H1 (cell line): ENCODE measurements around the gene FHIT. TPM values are rescaled to one million over a fixed set of nuclear protein-coding genes. Genes with fewer than 3 reads are reported as not detected.

Experiments
- CTCF ChIA-PET: fragments of 300-600 bp; sonication (Branson Sonifier 250); formaldehyde crosslinking; loops from one replicate; lab custom pipeline; 2021; ENCODE audit not compliant: partially characterized antibody; lab: Charles Lee
- POLR2A ChIA-PET: fragments of 300-600 bp; sonication (Branson Sonifier 250); formaldehyde crosslinking; loops from one replicate; lab custom pipeline; 2021; ENCODE audit warnings: inconsistent platforms; ENCODE audit not compliant: partially characterized antibody; lab: Charles Lee
- DNase-seq, 2 experiments: peaks; one replicate each; pipeline versions ENCODE4 v3.0.0 to v3.0.0-alpha.2; 2010 to 2022; ENCODE audit warnings: low spot score in 2 of 2, low read depth in 1 of 2, mixed read lengths in 1 of 2
- FAIRE-seq: peaks from 2 replicates; lab custom pipeline; 2011; peaks lifted over from hg19 to GRCh38; lab: Jason Lieb, UNC
- H2AFZ ChIP-seq: 2 replicates; pipeline ENCODE4 v1.8.1; 2012; ENCODE audit warnings: low read length, inconsistent platforms
- H2AK5ac ChIP-seq: 2 replicates; pipeline ENCODE4 v1.6.1; 2013; ENCODE audit warnings: low read depth, low read length
- H2BK120ac ChIP-seq: replicated peaks from 2 replicates; pipeline ENCODE3; 2013; ENCODE audit warnings: low read depth, low read length, inconsistent platforms
- H2BK12ac ChIP-seq: 2 replicates; pipeline ENCODE4 v1.6.1; 2013; ENCODE audit warnings: low read depth, low read length
- H2BK15ac ChIP-seq: 2 replicates; pipeline ENCODE4 v1.6.1; 2013; ENCODE audit warnings: low read length
- H2BK20ac ChIP-seq: 2 replicates; pipeline ENCODE4 v1.6.1; 2013; ENCODE audit warnings: low read length
- H2BK5ac ChIP-seq: 2 replicates; pipeline ENCODE4 v1.6.1; 2013; ENCODE audit warnings: low read depth, low read length
- H3K14ac ChIP-seq: 2 replicates; pipeline ENCODE4 v1.6.1; 2013; ENCODE audit warnings: inconsistent platforms; ENCODE audit not compliant: insufficient read length
- H3K18ac ChIP-seq: 2 replicates; pipeline ENCODE4 v1.6.1; 2013; ENCODE audit warnings: low read length; ENCODE audit errors: extremely low read depth
- H3K23ac ChIP-seq: 2 replicates; pipeline ENCODE4 v1.6.1; 2013; ENCODE audit warnings: inconsistent platforms; ENCODE audit not compliant: insufficient read length
- H3K23me2 ChIP-seq: 2 replicates; pipeline ENCODE4 v1.6.1; 2013; ENCODE audit warnings: low read depth, low read length
- H3K27ac ChIP-seq: 2 replicates; pipeline ENCODE4 v1.6.1; 2011; ENCODE audit warnings: low read depth, low read length, inconsistent platforms
- H3K27me3 ChIP-seq, 4 experiments: replicated peaks in 1 of 4; 1 replicate in 1 of 4; 2 replicates in 3 of 4; pipeline versions ENCODE4 v1.6.1 to v1.8.1; 2011 to 2013; ENCODE audit warnings: low read length in 3 of 4, mild to moderate bottlenecking in 3 of 4, inconsistent platforms in 2 of 4, mixed read lengths in 2 of 4, moderate library complexity in 1 of 4; ENCODE audit not compliant: control insufficient read depth in 3 of 4, insufficient read depth in 3 of 4; ENCODE audit errors: extremely low read depth in 1 of 4
- H3K36me3 ChIP-seq, 4 experiments: 2 replicates each; pipeline versions ENCODE4 v1.6.1 to v1.8.1; 2011 to 2013; ENCODE audit warnings: mild to moderate bottlenecking in 4 of 4, low read length in 3 of 4, moderate library complexity in 2 of 4, control low read depth in 1 of 4, inconsistent platforms in 1 of 4; ENCODE audit not compliant: insufficient read depth in 4 of 4, control insufficient read depth in 2 of 4
- H3K4ac ChIP-seq: replicated peaks from 2 replicates; pipeline ENCODE3; 2013; ENCODE audit warnings: low read length, low read depth, mixed read lengths, inconsistent platforms; ENCODE audit not compliant: insufficient read length
- H3K4me1 ChIP-seq, 4 experiments: replicated peaks in 1 of 4; 1 replicate in 1 of 4; 2 replicates in 3 of 4; pipeline versions ENCODE4 v1.6.1 to v1.8.1; 2011 to 2013; ENCODE audit warnings: low read length in 3 of 4, inconsistent platforms in 2 of 4, mixed read lengths in 1 of 4; ENCODE audit not compliant: insufficient read depth in 4 of 4, control insufficient read depth in 3 of 4
- H3K4me2 ChIP-seq, 2 experiments: 2 replicates each; pipeline versions ENCODE4 v1.6.1 to v1.8.1; 2011 to 2013; ENCODE audit warnings: low read depth in 2 of 2, low read length in 2 of 2, control low read depth in 1 of 2, inconsistent platforms in 1 of 2, mild to moderate bottlenecking in 1 of 2; ENCODE audit not compliant: insufficient read depth in 1 of 2
- H3K4me3 ChIP-seq, 4 experiments: fragments of 200-600, 300-600 bp in 1 of 4; sonication (generic), shearing (Covaris generic), sonication (Bioruptor Twin) in 1 of 4; 2 replicates each; pipeline versions ENCODE4 v1.5.1 to v1.8.1; 2011 to 2016; ENCODE audit warnings: low read length in 4 of 4, low read depth in 3 of 4, control low read depth in 2 of 4, inconsistent platforms in 2 of 4, mild to moderate bottlenecking in 2 of 4, mixed read lengths in 1 of 4, moderate library complexity in 1 of 4; ENCODE audit not compliant: insufficient read depth in 2 of 4; ENCODE audit errors: extremely low read depth in 1 of 4
- H3K56ac ChIP-seq: replicated peaks from 2 replicates; pipeline ENCODE3; 2013; ENCODE audit warnings: low read depth, mild to moderate bottlenecking, mixed read lengths, low read length, inconsistent platforms; ENCODE audit not compliant: insufficient read length
- H3K79me1 ChIP-seq: 2 replicates; pipeline ENCODE4 v1.6.1; 2013; ENCODE audit warnings: low read depth, low read length, control low read depth
- H3K79me2 ChIP-seq, 2 experiments: 2 replicates each; pipeline versions ENCODE4 v1.6.1 to v1.8.1; 2012 to 2013; ENCODE audit warnings: low read length in 2 of 2, mild to moderate bottlenecking in 2 of 2, inconsistent platforms in 1 of 2; ENCODE audit not compliant: insufficient read depth in 2 of 2, control insufficient read depth in 1 of 2
- H3K9ac ChIP-seq, 4 experiments: replicated peaks in 1 of 4; 1 replicate in 1 of 4; 2 replicates in 3 of 4; pipeline versions ENCODE4 v1.6.1 to v1.8.1; 2011 to 2013; ENCODE audit warnings: low read depth in 3 of 4, low read length in 3 of 4, control low read depth in 2 of 4, mild to moderate bottlenecking in 2 of 4, moderate library complexity in 2 of 4, inconsistent platforms in 1 of 4; ENCODE audit errors: extremely low read depth in 1 of 4
- H3K9me3 ChIP-seq, 2 experiments: 2 replicates each; pipeline versions ENCODE4 v1.6.1 to v1.8.1; 2012 to 2013; ENCODE audit warnings: mild to moderate bottlenecking in 2 of 2, moderate library complexity in 2 of 2, control low read depth in 1 of 2, inconsistent platforms in 1 of 2, low read depth in 1 of 2, low read length in 1 of 2, mixed read lengths in 1 of 2; ENCODE audit not compliant: insufficient read depth in 2 of 2
- H4K20me1 ChIP-seq, 2 experiments: replicated peaks in 1 of 2; 2 replicates each; pipeline versions ENCODE3 to v1.8.1; 2011 to 2013; ENCODE audit warnings: inconsistent platforms in 2 of 2, low read length in 2 of 2, mild to moderate bottlenecking in 1 of 2; ENCODE audit not compliant: insufficient read depth in 2 of 2, control insufficient read depth in 1 of 2
- H4K5ac ChIP-seq: 2 replicates; pipeline ENCODE4 v1.6.1; 2013; ENCODE audit warnings: low read length, low read depth, mixed read lengths, inconsistent platforms; ENCODE audit not compliant: insufficient read length
- H4K8ac ChIP-seq: 2 replicates; pipeline ENCODE4 v1.8.0; 2013; ENCODE audit warnings: mild to moderate bottlenecking, moderate library complexity, low read length, inconsistent platforms; ENCODE audit not compliant: insufficient read depth; ENCODE audit errors: extremely low read depth
- H4K91ac ChIP-seq: replicated peaks from 2 replicates; pipeline ENCODE3; 2013; ENCODE audit warnings: low read length, mixed read lengths, inconsistent platforms; ENCODE audit not compliant: insufficient read length
- GTF2F1 ChIP-seq: IDR thresholded peaks from 2 replicates; pipeline ENCODE4 v1.6.1; 2012; ENCODE audit warnings: low read depth, low read length, improper control_type of control experiment, borderline replicate concordance
- HDAC2 ChIP-seq, 2 experiments: fragments of 300-600 bp in 1 of 2; sonication (generic) in 1 of 2; IDR thresholded peaks; 2 replicates each; pipeline ENCODE4 v1.6.1; 2011 to 2012; ENCODE audit warnings: low read depth in 2 of 2, low read length in 2 of 2, mild to moderate bottlenecking in 2 of 2, moderate library complexity in 2 of 2, borderline replicate concordance in 1 of 2, inconsistent platforms in 1 of 2
- MAFK ChIP-seq: IDR thresholded peaks from 2 replicates; pipeline ENCODE4 v1.6.1; 2012; ENCODE audit warnings: low read depth, mild to moderate bottlenecking, improper control_type of control experiment, low read length
- RBBP5 ChIP-seq: IDR thresholded peaks from 2 replicates; pipeline ENCODE4 v1.7.1; 2012; ENCODE audit warnings: low read depth, mild to moderate bottlenecking, inconsistent platforms, low read length, moderate library complexity, borderline replicate concordance
- TAF7 ChIP-seq: optimal IDR thresholded peaks from 2 replicates; pipeline ENCODE3; 2011; ENCODE audit warnings: low read depth, mild to moderate bottlenecking, inconsistent platforms, low read length, moderate library complexity, borderline replicate concordance
- WGBS, 2 experiments: shearing (Covaris generic) in 1 of 2; methylation state at CpG; one replicate each; pipeline versions ENCODE4 v1.1.6 to v1.1.7; 2013 to 2015; ENCODE audit warnings: low lambda C conversion rate in 2 of 2, mixed read lengths in 2 of 2, inconsistent platforms in 1 of 2, low coverage in 1 of 2, missing lambda C conversion rate in 1 of 2; ENCODE audit not compliant: insufficient replicate concordance in 2 of 2, insufficient coverage in 1 of 2, insufficient read length in 1 of 2; ENCODE audit errors: extremely low coverage in 1 of 2, missing lambda C conversion rate in 1 of 2; 5-methylcytosine and 5-hydroxymethylcytosine counted together
- polyA plus RNA-seq, 7 experiments: library from polyadenylated mRNA; depleted of rRNA in 3 of 7; stranded (reverse) in 5 of 7; unstranded in 2 of 7; fragments of >200 nt in 5 of 7; fragments of 200-250 nt in 2 of 7; gene quantifications; 1 replicate in 5 of 7; 2 replicates in 1 of 7; 4 replicates in 1 of 7; pipeline versions ENCODE4 v1.2.1 to v1.2.3, GENCODE V29; 2011 to 2013; ENCODE audit warnings: missing spikeins in 2 of 7, mixed read lengths in 2 of 7
- total RNA-seq: library from RNA; stranded (reverse); fragmentation: NEBNext Ultra II Directional; extraction: Animal tissue kit (Norgen Biotek cat#: 25700); gene quantifications from 2 replicates; pipeline ENCODE4 v1.2.1, GENCODE V29; 2021
- TF ChIP-seq, protein P1 (sequence below), 3 experiments: IDR thresholded peaks; 1 replicate in 2 of 3; 2 replicates in 1 of 3; pipeline versions ENCODE4 v1.5.1 to v1.6.1; 2011; ENCODE audit warnings: low read length in 3 of 3, mild to moderate bottlenecking in 3 of 3, inconsistent platforms in 2 of 3, low read depth in 1 of 3, moderate library complexity in 1 of 3; ENCODE audit not compliant: insufficient read depth in 1 of 3; ENCODE audit errors: control extremely low read depth in 1 of 3

Gene FHIT
- total and polyA plus RNA-seq, 2 of the 8 experiments (the other 6 are each of a cell fraction or from before 2014, with no cell fraction given): 1.2 to 3.2 TPM

DNA sequence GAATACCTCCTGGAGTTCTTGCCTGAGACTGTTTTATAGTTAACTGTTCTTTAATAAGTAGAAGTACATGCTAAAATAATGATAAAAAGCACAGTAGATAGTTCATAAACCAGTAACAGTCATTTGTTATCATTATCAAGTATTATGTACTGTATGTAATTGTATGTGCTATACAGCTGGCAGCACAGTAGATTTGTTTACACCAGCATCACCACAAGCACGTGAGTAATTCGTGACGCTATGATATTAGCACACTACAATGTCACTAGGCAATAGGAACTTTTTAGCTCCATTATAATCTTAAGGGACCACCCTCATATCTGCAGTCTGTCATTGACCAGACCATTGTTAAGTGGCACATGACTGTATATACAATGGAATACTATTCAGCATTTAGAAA, 534.7 kb downstream of the FHIT start:
- 95% methylated on average over 3 of the region's 3 CpGs; no CpG with 5 or more reads in 1 of the 2 experiments for WGBS, 2 experiments
- Histone ChIP-seq H2BK15ac (no peak overlapping the region), H3K79me1 (no peaks in the 10 kb centered on the region), H4K20me1 (no peaks in the 10 kb centered on the region), H2BK12ac (no peak overlapping the region), H3K36me3 (no peaks in the 10 kb centered on the region), H3K56ac (no peak overlapping the region), H2AFZ (no peak overlapping the region), H2BK20ac (no peak overlapping the region), H3K18ac (no peak overlapping the region), H3K4me1 (no peaks in the 10 kb centered on the region), H3K23me2 (no peaks in the 10 kb centered on the region; the same call in 1 of the 2 replicates), H4K91ac (no peak overlapping the region), H3K79me2 (no peaks in the 10 kb centered on the region), H2BK120ac (no peak overlapping the region), H3K27ac (no peak overlapping the region)
- FAIRE-seq (no peak), DNase-seq (no peak)
- POLR2A ChIA-PET: no interaction called here
- TF ChIP-seq HDAC2 (IDR thresholded peaks at IDR 0.05; ENCODE audit: borderline replicate concordance in 1 of 2, low read depth in 2 of 2, low read length in 2 of 2): no peak
- TF ChIP-seq GTF2F1: no peak
- no peak for TF ChIP-seq MAFK
- TF ChIP-seq TAF7: no peak
- TF ChIP-seq, protein P1, sequence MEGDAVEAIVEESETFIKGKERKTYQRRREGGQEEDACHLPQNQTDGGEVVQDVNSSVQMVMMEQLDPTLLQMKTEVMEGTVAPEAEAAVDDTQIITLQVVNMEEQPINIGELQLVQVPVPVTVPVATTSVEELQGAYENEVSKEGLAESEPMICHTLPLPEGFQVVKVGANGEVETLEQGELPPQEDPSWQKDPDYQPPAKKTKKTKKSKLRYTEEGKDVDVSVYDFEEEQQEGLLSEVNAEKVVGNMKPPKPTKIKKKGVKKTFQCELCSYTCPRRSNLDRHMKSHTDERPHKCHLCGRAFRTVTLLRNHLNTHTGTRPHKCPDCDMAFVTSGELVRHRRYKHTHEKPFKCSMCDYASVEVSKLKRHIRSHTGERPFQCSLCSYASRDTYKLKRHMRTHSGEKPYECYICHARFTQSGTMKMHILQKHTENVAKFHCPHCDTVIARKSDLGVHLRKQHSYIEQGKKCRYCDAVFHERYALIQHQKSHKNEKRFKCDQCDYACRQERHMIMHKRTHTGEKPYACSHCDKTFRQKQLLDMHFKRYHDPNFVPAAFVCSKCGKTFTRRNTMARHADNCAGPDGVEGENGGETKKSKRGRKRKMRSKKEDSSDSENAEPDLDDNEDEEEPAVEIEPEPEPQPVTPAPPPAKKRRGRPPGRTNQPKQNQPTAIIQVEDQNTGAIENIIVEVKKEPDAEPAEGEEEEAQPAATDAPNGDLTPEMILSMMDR (IDR thresholded peaks at IDR 0.05; ENCODE audit: control extremely low read depth in 1 of 3, insufficient read depth in 1 of 3, low read depth in 1 of 3, low read length in 3 of 3): no peak
- TF ChIP-seq RBBP5: no peak
- TF ChIP-seq, all 59 proteins: peak for 0
- no peak overlapping the region for H2BK5ac ChIP-seq
- no peak overlapping the region for H3K9ac ChIP-seq
- H4K8ac ChIP-seq: no peak overlapping the region
- H4K5ac ChIP-seq: no peak overlapping the region
- CTCF ChIA-PET: interaction anchor here (1.0 kb wide), 1 partner anchor 28 kb away, joined by 3 read pairs; no protein-coding TSS in a partner anchor
- H2AK5ac ChIP-seq: no peak overlapping the region
- H3K4ac ChIP-seq: no peak overlapping the region
- H3K4me2 ChIP-seq: no peak overlapping the region
- H3K14ac ChIP-seq: no peak overlapping the region
- H3K23ac ChIP-seq: no peak overlapping the region
- H3K27me3 ChIP-seq: no peaks in the 10 kb centered on the region
- no peak overlapping the region for H3K4me3 ChIP-seq
- H3K9me3 ChIP-seq: no peaks in the 10 kb centered on the region
